Measurements from ENCODE around the gene ZNF346.

ZNF346 gene

GRCh38 chr5:177117441-177118045 is 95.0 kb downstream of the ZNF346 start:
- DNase-seq (ENCODE audit: low read depth) = no peak

DNA sequence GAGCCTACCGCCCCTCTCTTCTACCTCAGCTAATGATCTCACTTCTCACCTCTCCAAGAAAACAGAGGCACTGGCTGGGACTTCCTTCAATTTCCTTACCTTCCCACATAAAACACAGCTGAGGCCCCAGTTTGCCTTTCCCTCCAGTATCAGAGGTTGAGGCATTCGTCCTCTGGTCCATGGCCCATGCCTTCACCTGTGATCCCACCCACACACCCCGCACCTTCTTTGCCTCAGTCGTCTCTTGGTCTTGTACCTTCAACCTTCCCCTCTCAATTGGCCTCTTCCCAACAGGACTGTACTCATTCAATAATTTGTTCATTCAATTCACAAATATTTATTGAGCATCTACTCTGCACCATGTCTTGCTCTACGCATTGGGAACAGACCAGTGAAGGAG is 100.1 kb downstream of the ZNF346 start:
- no peak for DNase-seq (ENCODE audit: low read depth)

DNA sequence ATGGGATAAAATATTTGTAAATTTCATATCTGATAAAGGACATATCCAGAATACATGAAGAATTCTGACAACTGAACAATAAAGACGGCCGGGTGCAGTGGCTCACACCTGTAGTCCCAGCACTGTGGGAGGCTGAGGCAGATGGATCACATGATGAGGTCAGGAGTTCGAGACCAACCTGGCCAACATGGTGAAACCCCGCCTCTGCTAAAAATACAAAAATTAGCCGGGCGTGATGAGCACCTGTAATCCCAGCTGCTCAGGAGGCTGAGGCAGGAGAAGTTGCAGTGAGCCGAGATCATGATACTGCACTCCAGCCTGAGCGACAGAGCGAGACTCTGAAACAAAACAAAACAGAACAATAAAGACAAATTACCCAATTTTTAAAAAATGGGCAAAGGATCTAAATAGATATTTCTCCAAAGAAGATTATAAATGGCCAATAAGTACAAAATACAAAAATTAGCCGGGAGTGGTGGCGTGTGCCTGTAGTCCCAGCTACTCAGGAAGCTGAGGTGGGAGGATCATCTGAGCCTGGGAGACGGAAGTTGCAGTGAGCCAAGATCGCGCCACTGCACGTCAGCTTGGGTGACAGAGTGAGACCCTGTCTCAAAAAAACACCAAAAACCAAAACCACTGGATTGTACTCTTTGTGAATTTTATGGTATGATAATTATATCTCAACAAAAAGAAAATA is 101.4 kb downstream of the ZNF346 start:
- no peak for DNase-seq (ENCODE audit: low read depth)

- no peak for DNase-seq (ENCODE audit: low read depth)
These were observed 102.0 kb downstream of the ZNF346 start for GRCh38 chr5:177124486-177124991.

DNA sequence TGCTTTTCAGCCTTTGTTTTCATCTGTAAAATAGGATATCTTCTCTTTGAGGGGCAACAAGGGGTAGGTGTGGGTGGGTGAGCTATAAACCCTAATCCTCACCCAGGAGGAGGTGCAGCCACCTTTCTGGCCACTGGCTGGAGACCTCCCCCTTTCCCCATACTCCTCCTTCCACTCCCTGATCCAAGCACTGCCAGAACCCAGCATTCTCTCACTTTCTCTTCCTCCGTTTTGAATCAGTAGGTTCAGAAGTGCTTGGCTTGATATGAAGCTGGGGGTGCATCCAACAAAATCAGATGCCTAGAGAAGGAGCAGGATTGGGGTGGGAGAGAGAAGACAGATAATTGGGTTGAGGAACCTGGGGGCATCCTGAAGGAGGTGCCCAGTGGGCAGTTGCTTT is 104.3 kb downstream of the ZNF346 start:
- DNase-seq (ENCODE audit: low read depth) = no peak

GRCh38 chr5:177128551-177128981 is 106.1 kb downstream of the ZNF346 start:
- DNase-seq (ENCODE audit: low read depth) = no peak

DNA sequence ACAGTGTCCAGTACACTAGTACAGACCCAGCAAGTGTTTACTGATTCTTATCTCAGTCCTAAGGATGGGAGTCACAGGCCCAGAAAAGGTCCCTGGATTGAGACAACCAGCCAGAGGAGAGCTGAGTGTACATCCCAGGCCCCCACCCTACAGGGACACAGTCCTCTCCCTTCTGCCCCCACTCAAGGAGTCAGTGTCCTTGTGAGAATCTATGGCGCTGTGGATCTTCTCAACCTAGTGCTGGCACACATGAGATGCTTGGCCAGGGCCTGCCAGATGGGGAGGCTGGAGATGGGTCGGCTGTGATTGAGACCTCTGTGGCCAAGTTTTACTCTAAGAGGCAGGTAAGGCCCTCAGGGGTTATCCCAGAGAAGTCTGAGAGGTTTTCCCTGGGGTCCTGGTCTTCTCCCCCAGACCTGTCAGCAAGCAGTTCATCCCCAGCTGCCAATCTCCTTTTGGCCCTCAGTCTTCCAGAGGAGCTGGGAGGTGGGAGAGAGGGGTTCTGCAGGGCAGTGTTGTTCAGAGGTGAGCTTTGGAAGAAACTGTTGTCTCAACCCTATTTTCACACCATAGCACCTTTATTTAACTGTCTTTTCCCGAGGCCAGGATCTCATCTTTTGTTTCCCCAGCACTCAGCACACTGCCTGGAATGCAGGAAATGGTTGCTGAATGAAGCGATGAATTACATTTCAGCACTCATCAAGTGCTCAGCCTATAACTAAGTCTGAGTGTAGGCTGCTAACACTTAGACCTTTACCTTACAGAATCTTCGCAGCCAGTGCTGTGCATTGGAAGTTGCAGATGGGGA is 107.9 kb downstream of the ZNF346 start:
- DNase-seq (ENCODE audit: low read depth) = no peak

Measured in GM04503 (cell line).